CD14-positive monocyte (primary cell): ENCODE measurements around the gene TMEM151B. TPM values are rescaled to one million over a fixed set of nuclear protein-coding genes. Genes with fewer than 3 reads are reported as not detected.

Experiments
- DNase-seq, 3 donors: peaks; one replicate each; pipeline ENCODE4 v3.0.0-alpha.2; 2011 to 2022
- H2AFZ ChIP-seq: 2 replicates; pipeline ENCODE4 v1.6.0; 2012; ENCODE audit warnings: mild to moderate bottlenecking, low read depth, low read length, inconsistent platforms; ENCODE audit not compliant: insufficient read depth, poor library complexity, severe bottlenecking
- H3K27ac ChIP-seq, 2 donors: 1 replicate in 1 of 2; 2 replicates in 1 of 2; pipeline ENCODE4 v1.5.1; 2012 to 2013; ENCODE audit warnings: low read length in 2 of 2, control low read depth in 1 of 2, inconsistent platforms in 1 of 2, low read depth in 1 of 2, mild to moderate bottlenecking in 1 of 2
- H3K27me3 ChIP-seq, 2 donors: one replicate each; pipeline versions ENCODE4 v1.6.0 to v1.6.1; 2011 to 2013; ENCODE audit warnings: low read length in 2 of 2; ENCODE audit not compliant: control insufficient read depth in 2 of 2, insufficient read depth in 2 of 2
- H3K36me3 ChIP-seq, 2 donors: replicated peaks in 1 of 2; 1 replicate in 1 of 2; 2 replicates in 1 of 2; pipeline versions ENCODE4 v1.5.1 to v1.6.1; 2012 to 2013; ENCODE audit warnings: low read length in 2 of 2, control low read depth in 1 of 2, inconsistent platforms in 1 of 2, mild to moderate bottlenecking in 1 of 2; ENCODE audit not compliant: insufficient read depth in 2 of 2, control insufficient read depth in 1 of 2
- H3K4me1 ChIP-seq, 2 donors: 1 replicate in 1 of 2; 2 replicates in 1 of 2; pipeline versions ENCODE4 v1.5.1 to v1.6.1; 2012 to 2013; ENCODE audit warnings: low read length in 2 of 2, control low read depth in 1 of 2, inconsistent platforms in 1 of 2, mild to moderate bottlenecking in 1 of 2, moderate library complexity in 1 of 2; ENCODE audit not compliant: insufficient read depth in 2 of 2, control insufficient read depth in 1 of 2
- H3K4me2 ChIP-seq: replicated peaks from 2 replicates; pipeline ENCODE3; 2012; ENCODE audit warnings: low read length, moderate library complexity, mild to moderate bottlenecking; ENCODE audit not compliant: poor library complexity, severe bottlenecking; ENCODE audit errors: extremely low read depth
- H3K4me3 ChIP-seq, 3 experiments: fragments of 200-600 bp in 1 of 3; sonication (generic) in 1 of 3; replicated peaks in 1 of 3; 1 replicate in 2 of 3; 2 replicates in 1 of 3; pipeline ENCODE4 v1.5.1; 2011 to 2013; ENCODE audit warnings: low read length in 3 of 3, mild to moderate bottlenecking in 3 of 3, control low read depth in 2 of 3, low read depth in 2 of 3, inconsistent platforms in 1 of 3, moderate library complexity in 1 of 3
- H3K79me2 ChIP-seq: 2 replicates; pipeline ENCODE4 v1.6.0; 2012; ENCODE audit warnings: mild to moderate bottlenecking, control low read depth, inconsistent platforms, low read length, moderate library complexity; ENCODE audit not compliant: insufficient read depth
- H3K9ac ChIP-seq: 2 replicates; pipeline ENCODE4 v1.6.0; 2017; ENCODE audit warnings: low read length, mild to moderate bottlenecking; ENCODE audit not compliant: insufficient read depth, poor library complexity, severe bottlenecking
- H3K9me3 ChIP-seq, 2 donors: replicated peaks in 1 of 2; 1 replicate in 1 of 2; 2 replicates in 1 of 2; pipeline versions ENCODE4 v1.5.1 to v1.6.1; 2012 to 2013; ENCODE audit warnings: low read length in 2 of 2, control low read depth in 1 of 2; ENCODE audit not compliant: control insufficient read depth in 1 of 2, insufficient read depth in 1 of 2
- H4K20me1 ChIP-seq: 2 replicates; pipeline ENCODE4 v1.6.0; 2012; ENCODE audit warnings: mild to moderate bottlenecking, low read length, control low read depth, moderate library complexity; ENCODE audit not compliant: insufficient read depth
- H3K27ac Mint-ChIP-seq, 7 donors: one replicate each; pipeline ENCODE4 v1.8.0; 2020; ENCODE audit warnings: mild to moderate bottlenecking in 7 of 7, mixed read lengths in 7 of 7, moderate library complexity in 6 of 7, inconsistent platforms in 2 of 7
- H3K27me3 Mint-ChIP-seq, 3 donors: one replicate each; pipeline ENCODE4 v1.8.0; 2021 to 2022; ENCODE audit warnings: low read depth in 3 of 3, mild to moderate bottlenecking in 3 of 3, mixed read lengths in 3 of 3, moderate library complexity in 3 of 3, inconsistent platforms in 1 of 3
- H3K36me3 Mint-ChIP-seq, 2 donors: one replicate each; pipeline ENCODE4 v1.8.0; 2020; ENCODE audit warnings: mixed read lengths in 2 of 2, inconsistent platforms in 1 of 2, mild to moderate bottlenecking in 1 of 2
- H3K4me1 Mint-ChIP-seq: one replicate; pipeline ENCODE4 v1.8.0; 2020; ENCODE audit warnings: mild to moderate bottlenecking, mixed read lengths
- H3K4me3 Mint-ChIP-seq, 2 donors: one replicate each; pipeline ENCODE4 v1.8.0; 2020; ENCODE audit warnings: mild to moderate bottlenecking in 2 of 2, mixed read lengths in 2 of 2, moderate library complexity in 1 of 2
- H3K9me3 Mint-ChIP-seq, 7 donors: one replicate each; pipeline ENCODE4 v1.8.0; 2020 to 2022; ENCODE audit warnings: mixed read lengths in 7 of 7, mild to moderate bottlenecking in 6 of 7, moderate library complexity in 6 of 7, inconsistent platforms in 2 of 7
- WGBS: methylation state at CpG from one replicate; pipeline ENCODE4 v1.1.5; 2013; ENCODE audit warnings: missing lambda C conversion rate; ENCODE audit not compliant: insufficient coverage; 5-methylcytosine and 5-hydroxymethylcytosine counted together
- intact Hi-C, 2 donors: fragments of 100-400 bp; cut with micrococcal nuclease; formaldehyde crosslinking; loops; one replicate each; pipeline versions ENCODE4 v1.15.0 to v1.15.1; 2023
- polyA plus RNA-seq, 3 donors: library from polyadenylated mRNA; depleted of rRNA in 1 of 3; unstranded in 2 of 3; stranded (reverse) in 1 of 3; fragments of 300-500 nt in 2 of 3; fragments of >200 nt in 1 of 3; fragmentation: Illumina TruSeq in 2 of 3; gene quantifications; 1 replicate in 2 of 3; 2 replicates in 1 of 3; pipeline ENCODE4 v1.2.3, GENCODE V29; 2012 to 2021
- TF ChIP-seq, protein P1 (sequence below): fragments of 200-600 bp; IDR thresholded peaks from one replicate; pipeline ENCODE4 v1.8.0; 2022; ENCODE audit warnings: antibody characterized with exemption, mild to moderate bottlenecking

TMEM151B gene
- polyA plus RNA-seq, 3 donors = not detected

DNA sequence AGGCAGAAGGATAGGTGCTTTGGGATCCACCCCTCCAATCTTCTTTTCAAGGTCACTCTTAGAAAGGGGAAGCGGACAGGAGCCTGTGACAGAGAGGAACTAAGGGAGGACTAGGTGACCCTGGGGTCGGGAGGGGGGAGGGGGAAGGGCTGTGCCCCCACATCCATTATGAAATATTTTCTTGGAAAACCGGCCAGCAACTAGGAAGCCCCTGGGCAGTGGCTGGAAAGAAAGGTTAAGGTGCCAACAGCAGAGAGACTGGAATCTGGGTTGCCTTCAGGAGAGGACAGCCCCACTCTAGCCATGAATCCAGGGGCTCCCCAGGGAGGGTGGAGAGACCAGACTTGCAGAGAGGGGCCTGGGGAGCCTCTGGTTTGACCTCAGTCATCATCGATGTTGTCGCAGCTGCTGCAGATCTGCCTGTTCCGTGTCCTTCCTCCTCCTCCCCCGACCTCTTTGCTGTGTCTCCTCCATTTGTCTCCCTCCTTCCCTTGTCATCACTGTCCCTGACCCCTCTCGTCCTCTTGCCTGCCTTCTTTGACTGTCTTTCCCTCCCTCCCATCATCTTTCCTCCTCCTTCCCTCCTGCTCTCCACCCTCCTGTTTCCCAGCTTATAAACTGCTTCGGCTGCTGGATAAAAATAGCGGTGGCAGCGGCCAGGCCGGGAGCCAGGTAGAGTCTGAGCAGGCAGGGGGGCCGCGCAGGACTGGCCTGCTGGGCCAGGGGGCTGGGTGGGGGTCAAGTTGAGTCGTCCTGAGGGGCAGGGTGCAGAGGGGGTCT lies 43.7 kb upstream of the TMEM151B start:
- H4K20me1 ChIP-seq = peaks cover 11% of the 10 kb centered on the region
- H3K9me3 Mint-ChIP-seq = peaks cover 0 to 2% (median 0%) of the 10 kb centered on the region in 7 donors
- peak overlapping the region; percentile 7 to 41 for H3K27ac ChIP-seq
- peaks cover 0 to 14% of the 10 kb centered on the region in 2 donors for H3K36me3 ChIP-seq
- H3K9me3 ChIP-seq = no peaks in the 10 kb centered on the region
- DNase-seq = peak in 2 of 3 donors; percentile 25 to 30
- no peak overlapping the region for H3K9ac ChIP-seq
- H3K27me3 Mint-ChIP-seq = peaks cover 3 to 17% (median 5%) of the 10 kb centered on the region in 3 donors
- no peak overlapping the region for H3K4me2 ChIP-seq
- H3K4me1 Mint-ChIP-seq = peaks cover 56% of the 10 kb centered on the region
- H3K27ac Mint-ChIP-seq = peak overlapping the region in 2 of 7 donors; percentile 42 to 57
- peaks cover 43 to 47% of the 10 kb centered on the region in 2 donors for H3K4me1 ChIP-seq
- peak overlapping the region in 1 of 2 donors; percentile 24 for H3K4me3 Mint-ChIP-seq
- H2AFZ ChIP-seq = no peak overlapping the region
- peaks cover 13 to 21% of the 10 kb centered on the region in 2 donors for H3K36me3 Mint-ChIP-seq
- WGBS = 66% methylated on average over 9 of the region's 15 CpGs
- peaks cover 0 to 7% of the 10 kb centered on the region in 2 donors for H3K27me3 ChIP-seq
- TF ChIP-seq, protein P1, sequence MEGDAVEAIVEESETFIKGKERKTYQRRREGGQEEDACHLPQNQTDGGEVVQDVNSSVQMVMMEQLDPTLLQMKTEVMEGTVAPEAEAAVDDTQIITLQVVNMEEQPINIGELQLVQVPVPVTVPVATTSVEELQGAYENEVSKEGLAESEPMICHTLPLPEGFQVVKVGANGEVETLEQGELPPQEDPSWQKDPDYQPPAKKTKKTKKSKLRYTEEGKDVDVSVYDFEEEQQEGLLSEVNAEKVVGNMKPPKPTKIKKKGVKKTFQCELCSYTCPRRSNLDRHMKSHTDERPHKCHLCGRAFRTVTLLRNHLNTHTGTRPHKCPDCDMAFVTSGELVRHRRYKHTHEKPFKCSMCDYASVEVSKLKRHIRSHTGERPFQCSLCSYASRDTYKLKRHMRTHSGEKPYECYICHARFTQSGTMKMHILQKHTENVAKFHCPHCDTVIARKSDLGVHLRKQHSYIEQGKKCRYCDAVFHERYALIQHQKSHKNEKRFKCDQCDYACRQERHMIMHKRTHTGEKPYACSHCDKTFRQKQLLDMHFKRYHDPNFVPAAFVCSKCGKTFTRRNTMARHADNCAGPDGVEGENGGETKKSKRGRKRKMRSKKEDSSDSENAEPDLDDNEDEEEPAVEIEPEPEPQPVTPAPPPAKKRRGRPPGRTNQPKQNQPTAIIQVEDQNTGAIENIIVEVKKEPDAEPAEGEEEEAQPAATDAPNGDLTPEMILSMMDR = no peak
- H3K79me2 ChIP-seq = peaks cover 21% of the 10 kb centered on the region
- no peak overlapping the region for H3K4me3 ChIP-seq
- intact Hi-C loops = no loop called here

GRCh38 chr6:44227148-44227793 lies 43.0 kb upstream of the TMEM151B start:
- H3K4me1 Mint-ChIP-seq = peaks cover 55% of the 10 kb centered on the region
- peaks cover 21% of the 10 kb centered on the region for H3K79me2 ChIP-seq
- TF ChIP-seq, protein P1 = no peak
- 100% methylated on average over 2 of the region's 7 CpGs for WGBS
- peaks cover 0 to 2% (median 0%) of the 10 kb centered on the region in 7 donors for H3K9me3 Mint-ChIP-seq
- peaks cover 0 to 14% of the 10 kb centered on the region in 2 donors for H3K36me3 ChIP-seq
- H3K4me1 ChIP-seq = peaks cover 37 to 41% of the 10 kb centered on the region in 2 donors
- H3K36me3 Mint-ChIP-seq = peaks cover 13 to 28% of the 10 kb centered on the region in 2 donors
- H3K27me3 ChIP-seq = peaks cover 0 to 7% of the 10 kb centered on the region in 2 donors
- no peak for DNase-seq
- peaks cover 11% of the 10 kb centered on the region for H4K20me1 ChIP-seq
- H3K4me2 ChIP-seq = no peak overlapping the region
- no peak overlapping the region for H2AFZ ChIP-seq
- H3K27ac ChIP-seq = no peak overlapping the region
- no peaks in the 10 kb centered on the region for H3K9me3 ChIP-seq
- H3K4me3 ChIP-seq = no peak overlapping the region
- no peak overlapping the region for H3K4me3 Mint-ChIP-seq
- H3K27ac Mint-ChIP-seq = peak overlapping the region in 1 of 7 donors; percentile 33
- H3K9ac ChIP-seq = no peak overlapping the region
- intact Hi-C loops = no loop called here
- H3K27me3 Mint-ChIP-seq = peaks cover 3 to 17% (median 7%) of the 10 kb centered on the region in 3 donors
